HepG2 (cell line): Measurements from ENCODE around the gene EPM2A. TPM values are rescaled to one million over a fixed set of nuclear protein-coding genes. Genes with fewer than 3 reads are reported as not detected.

Experiments
- ARID4A ChIP-seq: sonication (generic); formaldehyde crosslinking; IDR thresholded peaks from 2 replicates; pipeline ENCODE4 v1.5.0; 2020; ENCODE audit warnings: mild to moderate bottlenecking, missing genetic modification reagents, borderline replicate concordance
- FLYWCH1 ChIP-seq: sonication (generic); formaldehyde crosslinking; IDR thresholded peaks from 2 replicates; pipeline ENCODE4 v1.8.1; 2023; ENCODE audit warnings: mild to moderate bottlenecking, missing genetic modification reagents
- FUBP1 ChIP-seq: sonication (generic); formaldehyde crosslinking; IDR thresholded peaks from 2 replicates; pipeline ENCODE4 v1.5.1; 2020; ENCODE audit warnings: missing genetic modification reagents, mild to moderate bottlenecking, borderline replicate concordance
- GZF1 ChIP-seq: sonication (generic); formaldehyde crosslinking; IDR thresholded peaks from 2 replicates; pipeline ENCODE4 v1.5.1; 2020; ENCODE audit warnings: mild to moderate bottlenecking, missing genetic modification reagents
- HIVEP1 ChIP-seq: sonication (generic); formaldehyde crosslinking; IDR thresholded peaks from 2 replicates; pipeline ENCODE4 v1.4.0; 2020; ENCODE audit warnings: mild to moderate bottlenecking, missing genetic modification reagents
- HNRNPUL1 ChIP-seq: fragments of 200-400 bp; formaldehyde crosslinking; IDR thresholded peaks from 2 replicates; pipeline ENCODE4 v1.6.1; 2017; ENCODE audit warnings: low read depth, mild to moderate bottlenecking, low read length, moderate library complexity
- MTA1 ChIP-seq: sonication (generic); formaldehyde crosslinking; IDR thresholded peaks from 2 replicates; pipeline ENCODE4 v1.4.0; 2020; ENCODE audit warnings: missing genetic modification reagents, mild to moderate bottlenecking, borderline replicate concordance
- PRDM10 ChIP-seq: sonication (generic); formaldehyde crosslinking; IDR thresholded peaks from 2 replicates; pipeline ENCODE4 v1.4.0; 2020; ENCODE audit warnings: low read depth, missing genetic modification reagents
- SKI ChIP-seq: fragments of 450-650 bp; IDR thresholded peaks from one replicate; pipeline ENCODE4 v1.6.1; 2018; ENCODE audit warnings: mild to moderate bottlenecking; ENCODE audit not compliant: partially characterized antibody
- ZNF362 ChIP-seq: sonication (generic); formaldehyde crosslinking; IDR thresholded peaks from 2 replicates; pipeline ENCODE4 v1.4.0; 2020; ENCODE audit warnings: missing genetic modification reagents, mild to moderate bottlenecking, borderline replicate concordance
- ZNF546 ChIP-seq: sonication (generic); formaldehyde crosslinking; conservative IDR thresholded peaks from 2 replicates; pipeline ENCODE4 v1.8.1; 2023; ENCODE audit warnings: mild to moderate bottlenecking, missing genetic modification reagents
- ZNF780A ChIP-seq: sonication (generic); formaldehyde crosslinking; IDR thresholded peaks from 2 replicates; pipeline ENCODE4 v1.8.0; 2022; ENCODE audit warnings: mild to moderate bottlenecking, missing genetic modification reagents, moderate library complexity
- ZUFSP ChIP-seq: sonication (generic); formaldehyde crosslinking; IDR thresholded peaks from 2 replicates; pipeline ENCODE4 v1.9.0; 2021; ENCODE audit warnings: missing genetic modification reagents, mild to moderate bottlenecking, borderline replicate concordance
- polyA plus RNA-seq, 8 experiments: library from polyadenylated mRNA; depleted of rRNA in 3 of 8; stranded (reverse) in 7 of 8; unstranded in 1 of 8; fragments of >200 nt; fragmentation: Illumina TruSeq in 4 of 8; extraction: Trizol in 4 of 8; gene quantifications; 2 replicates each; pipeline versions ENCODE4 v1.2.1 to v1.2.3, GENCODE V29; 2011 to 2016; ENCODE audit warnings: low read depth in 4 of 8, missing spikeins in 1 of 8, mixed read lengths in 1 of 8; ENCODE audit not compliant: insufficient read depth in 1 of 8
- total RNA-seq, 5 experiments: library from RNA; depleted of rRNA; stranded (reverse); fragments of >200 nt; fragmentation: Illumina TruSeq; extraction: Trizol; gene quantifications; 2 replicates each; pipeline ENCODE4 v1.2.3, GENCODE V29; 2016; ENCODE audit warnings: low read depth in 1 of 5

The EPM2A gene
- total and polyA plus RNA-seq, 2 of the 13 experiments (the other 11 are each of a cell fraction or from before 2014, with no cell fraction given): 4.6 to 9.2 TPM

GRCh38 chr6:145734486-145735355 lies 599 bp downstream of the EPM2A start (continued):
- TF ChIP-seq PRDM10 (peak; percentile 77), ARID4A (CRISPR knock-in tag) (peak; percentile 61; the same call in 1 of the 2 replicates), ZNF362 (no peak; the same call in 1 of the 2 replicates), FLYWCH1 (CRISPR knock-in tag) (0 out of 2 replicates have a peak, but pooled peaks have one; percentile 33), ZUFSP (CRISPR knock-in tag) (no peak), SKI (peak; percentile 81), GZF1 (CRISPR knock-in tag) (0 out of 2 replicates have a peak, but pooled peaks have one; percentile 55), HNRNPUL1 (no peak), ZNF546 (no peak), FUBP1 (CRISPR knock-in tag) (peak; percentile 89; the same call in 1 of the 2 replicates), HIVEP1 (peak; percentile 94), MTA1 (CRISPR knock-in tag) (no peak; the same call in 1 of the 2 replicates), ZNF780A (CRISPR knock-in tag) (peak; percentile 65)
